HG02973 (cell line): ENCODE results near the gene CCDC137.

Source experiments
- ATAC-seq: cut with Tn5 transposase; IDR thresholded peaks from one replicate; pipeline ENCODE4 v1.9.1; 2021; ENCODE audit warnings: moderate library complexity; ENCODE audit not compliant: unreplicated experiment

CCDC137 gene

DNA sequence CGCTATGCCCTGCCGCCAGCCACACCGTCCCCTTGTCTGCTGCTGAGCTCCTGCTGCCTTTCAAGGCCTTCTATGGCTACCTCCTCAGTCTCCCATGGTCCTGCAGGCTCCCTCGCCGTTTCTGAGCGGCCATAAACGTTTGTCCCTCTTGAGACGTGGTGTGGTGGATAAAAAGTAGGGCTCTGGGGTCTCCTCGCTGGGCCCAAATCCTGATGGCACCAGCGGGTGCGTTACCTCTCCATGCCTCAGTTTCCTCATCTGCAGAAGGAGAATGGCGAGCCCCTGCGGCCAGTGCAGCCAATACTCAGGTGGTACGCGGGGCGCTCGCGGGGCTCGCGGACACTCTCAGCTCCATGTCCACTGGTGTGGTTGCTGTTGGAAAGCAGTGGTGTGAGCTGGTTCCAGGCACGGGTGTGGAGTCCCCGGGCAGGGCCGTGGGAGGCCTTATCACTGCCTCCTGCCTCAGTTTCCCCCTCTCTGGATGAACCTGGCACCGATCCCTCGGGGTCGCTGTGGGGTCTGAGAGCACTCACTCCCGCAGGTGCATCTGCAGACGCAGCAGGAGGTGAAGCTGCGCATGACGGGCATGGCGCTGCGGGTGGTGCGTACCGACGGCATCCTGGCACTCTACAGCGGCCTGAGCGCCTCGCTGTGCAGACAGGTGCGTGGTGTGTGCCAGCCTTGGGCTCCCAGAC is 48.0 kb downstream of the CCDC137 start:
- no peak for ATAC-seq

DNA sequence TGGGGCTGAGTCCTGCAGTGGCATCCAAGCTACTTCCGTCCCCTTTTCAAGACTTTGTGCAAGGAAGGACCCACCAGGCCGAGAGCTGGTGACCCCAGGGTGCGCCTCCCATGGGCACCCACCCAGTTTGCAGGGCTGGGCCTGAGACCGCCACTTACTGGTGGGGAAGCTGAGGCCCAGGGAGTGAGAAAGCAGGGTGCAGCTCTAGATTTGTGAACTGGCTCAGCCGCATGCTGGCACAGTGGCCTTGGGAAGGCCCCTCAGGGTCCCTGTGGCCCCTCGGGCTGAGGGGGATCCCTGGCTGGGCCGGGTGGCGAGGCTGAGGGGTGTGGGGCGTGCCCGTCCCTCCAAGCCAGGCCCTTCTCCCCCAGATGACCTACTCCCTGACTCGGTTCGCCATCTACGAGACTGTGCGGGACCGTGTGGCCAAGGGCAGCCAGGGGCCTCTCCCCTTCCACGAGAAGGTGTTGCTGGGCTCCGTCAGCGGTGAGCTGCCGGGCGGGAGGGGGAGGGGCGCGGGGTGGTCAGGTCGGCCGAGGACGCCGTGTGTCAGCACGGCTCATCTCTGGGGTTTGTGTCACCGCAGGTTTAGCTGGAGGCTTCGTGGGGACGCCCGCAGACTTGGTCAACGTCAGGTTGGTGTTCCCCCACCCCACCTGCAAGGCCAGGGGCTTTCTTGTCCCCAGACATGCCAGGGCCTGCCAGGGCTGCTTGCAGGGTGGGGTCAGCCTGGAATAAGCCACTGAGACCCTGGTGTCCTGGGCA is 48.8 kb downstream of the CCDC137 start:
- ATAC-seq = no peak

DNA sequence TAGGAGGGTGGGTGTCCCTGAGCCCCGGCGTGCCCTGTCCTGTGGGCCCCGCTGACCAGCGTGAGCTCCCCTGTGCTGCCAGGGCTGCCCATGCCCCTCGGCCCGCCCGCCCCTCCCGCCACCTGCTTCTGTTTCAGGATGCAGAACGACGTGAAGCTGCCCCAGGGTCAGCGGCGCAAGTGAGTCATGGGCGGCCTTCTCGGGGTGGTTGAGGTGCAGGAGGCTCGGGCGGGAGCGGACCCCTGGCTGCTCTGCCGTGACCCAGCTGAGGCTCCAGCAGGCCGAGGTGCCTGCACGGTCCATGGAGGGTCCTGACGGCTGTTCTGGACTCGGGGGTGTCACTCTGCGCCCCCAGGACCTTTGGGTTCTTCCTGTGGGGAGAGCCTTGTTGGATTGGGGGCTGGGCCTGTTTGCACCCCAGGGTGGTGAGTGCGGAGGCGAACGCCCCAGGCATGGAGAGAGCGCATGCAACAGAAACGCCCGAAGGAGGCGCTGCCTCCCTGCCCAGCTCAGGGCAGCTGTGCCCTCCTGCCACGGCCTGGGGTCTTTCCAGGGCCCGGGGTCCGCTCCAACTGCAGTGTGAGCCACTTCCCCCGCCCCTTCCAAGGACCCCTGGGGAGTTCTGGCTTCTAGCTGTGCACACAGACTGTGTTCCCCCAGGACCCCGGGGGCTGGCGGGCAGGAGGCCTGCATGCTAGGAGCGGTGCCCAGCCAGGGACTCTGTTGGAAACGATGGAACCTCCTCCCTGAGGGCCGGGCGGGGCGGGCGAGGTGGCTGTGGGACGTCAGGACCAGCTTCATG is 49.5 kb downstream of the CCDC137 start:
- ATAC-seq = no peak

DNA sequence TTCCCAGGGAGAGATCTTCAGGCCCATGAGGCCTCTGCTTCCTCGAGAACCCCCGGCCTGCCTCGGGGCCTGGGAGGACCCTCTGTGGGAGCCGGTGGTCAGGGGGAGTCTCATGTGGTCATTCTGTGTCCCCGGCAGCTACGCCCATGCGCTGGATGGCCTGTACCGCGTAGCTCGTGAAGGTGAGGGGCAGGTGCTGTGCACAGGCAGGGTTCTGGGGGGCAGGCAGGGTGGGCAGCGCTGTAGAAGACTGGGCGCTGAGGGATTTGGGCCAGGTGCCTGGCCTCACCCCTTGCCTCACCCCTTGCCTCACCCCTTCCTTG is 50.1 kb downstream of the CCDC137 start:
- no peak for ATAC-seq

DNA sequence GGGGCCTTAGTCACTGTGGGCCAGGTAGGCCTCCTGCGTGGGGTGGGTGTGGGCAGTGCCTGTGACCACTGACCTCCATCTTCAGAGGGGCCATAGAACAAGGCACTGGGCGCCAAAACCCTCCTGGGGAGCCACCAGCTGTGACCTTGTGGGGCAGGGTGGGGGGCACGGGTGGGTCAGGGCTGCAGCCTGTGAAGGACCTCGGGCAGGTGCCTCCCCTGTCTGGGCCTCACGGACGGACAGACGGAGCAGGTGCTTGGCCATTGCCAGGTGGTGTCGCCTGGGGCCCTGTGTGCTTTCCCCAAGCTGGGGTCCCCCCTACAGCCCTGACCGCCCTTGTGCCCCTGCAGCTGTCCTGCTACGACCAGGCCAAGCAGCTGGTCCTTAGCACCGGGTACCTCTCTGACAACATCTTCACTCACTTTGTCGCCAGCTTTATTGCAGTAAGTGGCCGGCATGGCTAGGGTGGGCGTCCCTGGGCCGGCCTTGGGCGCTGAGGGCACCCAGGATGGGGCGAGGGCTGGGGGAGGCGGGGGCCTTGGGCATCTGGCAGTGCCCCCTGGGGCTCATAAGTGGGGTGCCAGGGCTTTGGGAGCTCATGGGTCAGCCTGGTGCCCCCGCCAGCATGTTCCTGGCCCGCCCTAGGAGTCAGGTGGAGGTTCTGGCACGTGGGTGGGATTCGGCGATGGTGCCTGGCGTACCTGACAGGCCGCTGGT is 50.7 kb downstream of the CCDC137 start:
- no peak for ATAC-seq

DNA sequence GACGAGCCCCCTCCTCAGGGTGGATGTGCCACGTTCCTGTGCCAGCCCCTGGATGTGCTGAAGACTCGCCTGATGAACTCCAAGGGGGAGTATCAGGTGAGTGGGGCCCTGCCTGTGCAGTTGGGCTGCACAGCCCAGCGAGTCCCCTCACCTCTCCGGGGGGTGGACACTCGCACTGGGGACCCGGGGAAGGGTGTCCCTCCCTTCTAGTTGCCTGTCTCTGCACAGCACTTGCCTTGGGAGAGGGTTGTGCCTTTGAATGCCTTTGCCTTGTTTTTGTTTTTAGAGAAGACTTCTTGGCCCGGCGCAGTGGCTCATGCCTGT is 51.2 kb downstream of the CCDC137 start:
- no peak for ATAC-seq

DNA sequence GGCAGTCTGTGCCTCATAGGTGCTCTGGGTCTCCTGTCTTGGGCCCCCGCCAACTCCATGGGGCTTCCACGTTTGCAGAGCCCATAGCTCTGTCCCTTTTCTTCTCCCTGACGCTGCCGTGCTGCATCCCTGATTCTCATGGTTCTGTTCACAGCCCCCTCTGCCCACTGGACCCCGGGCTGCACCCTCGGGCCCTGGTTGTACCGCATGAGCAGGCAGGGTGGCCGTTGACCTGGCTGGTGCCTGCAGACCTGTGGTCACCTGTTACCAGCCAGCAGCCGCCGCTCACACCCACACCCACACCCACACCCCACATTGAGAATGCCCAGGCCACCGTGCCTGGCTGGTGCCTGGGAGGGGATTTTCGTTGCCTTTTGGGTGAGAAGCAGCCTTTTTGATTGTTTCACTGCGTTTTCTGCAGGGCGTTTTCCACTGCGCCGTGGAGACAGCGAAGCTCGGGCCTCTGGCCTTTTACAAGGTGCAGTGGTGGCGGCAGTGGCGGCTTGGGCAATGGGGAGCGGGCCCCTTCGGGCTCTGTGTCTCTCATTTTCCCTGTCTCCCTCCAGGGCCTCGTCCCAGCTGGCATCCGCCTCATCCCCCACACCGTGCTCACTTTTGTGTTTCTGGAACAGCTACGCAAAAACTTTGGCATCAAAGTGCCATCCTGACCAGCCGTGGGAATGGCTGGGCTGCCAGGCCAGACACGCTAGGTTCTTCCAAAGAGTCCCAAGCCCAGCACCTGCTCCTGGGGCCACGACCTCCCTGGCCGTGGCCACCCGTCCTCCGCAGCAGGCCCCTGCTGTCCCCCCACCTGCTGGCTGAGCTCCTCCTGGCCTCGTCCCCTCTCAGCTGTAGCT is 53.1 kb downstream of the CCDC137 start:
- no peak for ATAC-seq

DNA sequence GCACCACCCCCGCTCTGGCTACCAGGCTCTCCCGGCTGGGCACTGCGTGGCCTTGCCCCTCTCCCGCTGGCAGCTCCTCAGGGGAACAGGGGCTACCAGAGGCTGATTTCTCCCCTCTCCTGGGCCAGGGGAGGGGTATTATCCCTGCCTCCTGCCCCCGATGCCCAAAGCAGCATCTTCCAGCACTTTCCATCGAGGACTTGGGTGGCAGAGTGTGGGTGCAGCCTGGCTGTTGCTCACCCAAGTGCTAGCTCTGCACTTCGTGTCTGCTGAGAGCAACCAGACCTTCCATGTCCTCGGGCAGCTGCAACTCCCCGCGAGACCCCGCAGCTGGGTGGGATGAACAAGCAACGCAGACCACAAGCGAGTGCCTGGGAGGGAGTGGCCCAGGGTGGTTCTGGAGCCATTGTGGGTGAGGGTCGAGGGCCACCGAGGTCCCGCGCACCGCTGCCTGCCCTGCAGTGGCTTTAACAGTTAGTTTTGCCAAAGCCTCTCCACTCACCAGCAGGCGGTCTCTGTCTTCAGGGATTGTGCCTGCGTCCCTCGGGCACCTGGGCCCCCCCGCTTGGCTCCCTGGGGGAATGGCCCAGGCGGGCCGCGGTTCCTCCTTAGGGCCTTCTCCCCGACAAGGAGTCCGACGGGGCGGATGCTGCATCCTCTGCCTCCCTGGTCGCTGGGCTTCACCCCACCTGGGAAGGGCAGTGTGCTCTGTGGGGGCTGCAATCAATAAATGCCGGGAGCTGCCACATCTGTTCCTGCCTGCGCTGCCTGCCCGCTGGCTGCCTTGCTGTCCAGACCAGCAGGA is 53.9 kb downstream of the CCDC137 start:
- no peak for ATAC-seq

DNA sequence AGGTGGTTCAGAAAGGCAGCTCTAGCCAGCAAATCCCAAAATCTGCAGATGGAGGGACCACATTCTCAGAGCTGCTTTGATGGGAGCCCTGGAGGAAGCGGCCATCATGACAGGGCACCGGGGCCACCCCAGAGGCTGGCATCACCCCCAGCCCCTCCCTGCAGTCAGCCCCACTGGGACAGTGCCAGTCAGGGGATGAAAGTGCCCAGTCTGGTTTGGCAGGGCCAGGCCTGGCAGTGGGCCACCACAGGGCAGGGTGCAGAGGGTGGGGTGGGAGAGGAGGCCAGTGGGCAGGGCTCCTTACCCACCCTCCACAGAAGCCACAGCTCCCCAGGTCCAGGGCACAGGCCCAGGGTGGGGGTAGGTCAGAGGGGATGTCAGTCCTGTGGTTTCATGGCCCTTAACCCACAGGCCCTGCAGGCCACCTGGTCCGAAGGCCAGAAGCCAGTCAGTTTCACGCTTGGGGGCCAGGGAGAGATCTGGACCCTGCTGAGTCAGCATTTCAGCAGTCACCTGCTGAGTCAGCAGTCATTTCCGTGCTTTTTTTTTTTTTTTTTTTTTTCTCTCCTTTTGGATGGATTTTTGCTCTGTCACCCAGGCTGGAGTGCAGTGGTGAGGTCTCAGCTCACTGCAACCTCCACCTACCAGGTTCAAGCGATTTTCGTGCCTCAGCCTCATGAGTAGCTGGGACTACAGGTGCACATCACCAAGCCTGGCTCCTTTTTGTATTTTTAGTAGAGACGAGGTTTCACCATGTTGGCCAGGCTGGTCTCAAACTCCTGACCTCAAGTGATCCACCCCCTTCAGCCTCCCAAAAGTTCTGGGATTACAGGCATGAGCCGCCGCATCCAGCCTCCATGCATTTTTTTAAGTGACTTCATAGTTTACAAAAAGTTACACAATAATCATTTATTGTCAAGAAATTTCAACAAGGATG is 55.9 kb downstream of the CCDC137 start:
- no peak for ATAC-seq
